Measurements from ENCODE around the gene DRD3.

GRCh38 chr3:114079761-114080160 lies 99.1 kb downstream of the DRD3 start:
- no peak for TF ChIP-seq CTCF (conservative IDR thresholded peaks at IDR 0.05; ENCODE audit: low read length)
- TF ChIP-seq EZH2phosphoT487 (IDR thresholded peaks at IDR 0.05; ENCODE audit: borderline replicate concordance, low read depth, low read length) = no peak
